D341Med (cell line): ENCODE data around the gene DHTKD1.
A peak's percentile ranks its signal among the peaks of the same experiment; 100 is the strongest.

Source experiments
- DNase-seq: peaks from one replicate; pipeline ENCODE4 v3.0.0; 2012; ENCODE audit warnings: low spot score

Gene DHTKD1

DNA sequence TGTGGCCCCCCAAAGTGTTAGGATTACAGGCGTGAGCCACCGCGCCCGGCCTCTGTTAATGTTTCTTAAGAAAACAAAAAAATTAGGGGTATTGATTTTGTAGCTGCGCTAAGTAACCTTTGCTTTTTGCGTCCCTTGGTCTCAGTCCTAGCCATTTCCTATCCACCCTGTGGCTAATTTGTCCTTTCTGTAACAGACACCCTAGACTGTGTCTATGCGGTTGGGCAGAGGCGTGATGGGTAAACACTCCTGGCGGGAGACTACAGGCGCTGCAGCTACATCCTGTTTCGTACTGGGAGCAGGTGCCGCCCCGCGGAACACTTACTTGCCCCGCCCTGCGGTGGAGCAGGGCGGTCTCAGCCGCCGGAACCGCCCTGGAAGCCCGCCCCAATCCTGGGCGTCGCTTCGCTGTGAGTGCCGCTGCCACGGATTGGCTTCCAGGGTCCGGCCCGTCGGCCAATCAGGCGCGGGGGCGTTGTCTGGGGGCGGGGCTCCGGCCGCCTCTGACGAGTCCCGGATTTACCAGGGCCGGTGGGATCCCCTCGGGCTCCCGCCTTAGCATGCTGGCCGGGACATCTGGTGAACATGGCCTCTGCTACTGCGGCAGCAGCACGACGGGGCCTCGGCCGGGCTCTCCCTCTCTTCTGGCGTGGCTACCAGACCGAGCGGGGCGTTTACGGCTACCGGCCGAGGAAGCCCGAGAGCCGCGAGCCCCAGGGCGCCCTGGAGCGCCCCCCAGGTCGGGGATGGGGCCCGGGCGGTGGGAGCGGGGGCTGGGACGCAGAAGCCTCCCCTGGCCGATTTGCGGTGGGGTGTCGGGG is at the start of gene DHTKD1:
Gene DHTKD1 (plus strand): TSS at position 506 of the 821 bp plus-strand sequence. CDS start 80 bp downstream, at position 586.
- peak; percentile 99 for DNase-seq

DNA sequence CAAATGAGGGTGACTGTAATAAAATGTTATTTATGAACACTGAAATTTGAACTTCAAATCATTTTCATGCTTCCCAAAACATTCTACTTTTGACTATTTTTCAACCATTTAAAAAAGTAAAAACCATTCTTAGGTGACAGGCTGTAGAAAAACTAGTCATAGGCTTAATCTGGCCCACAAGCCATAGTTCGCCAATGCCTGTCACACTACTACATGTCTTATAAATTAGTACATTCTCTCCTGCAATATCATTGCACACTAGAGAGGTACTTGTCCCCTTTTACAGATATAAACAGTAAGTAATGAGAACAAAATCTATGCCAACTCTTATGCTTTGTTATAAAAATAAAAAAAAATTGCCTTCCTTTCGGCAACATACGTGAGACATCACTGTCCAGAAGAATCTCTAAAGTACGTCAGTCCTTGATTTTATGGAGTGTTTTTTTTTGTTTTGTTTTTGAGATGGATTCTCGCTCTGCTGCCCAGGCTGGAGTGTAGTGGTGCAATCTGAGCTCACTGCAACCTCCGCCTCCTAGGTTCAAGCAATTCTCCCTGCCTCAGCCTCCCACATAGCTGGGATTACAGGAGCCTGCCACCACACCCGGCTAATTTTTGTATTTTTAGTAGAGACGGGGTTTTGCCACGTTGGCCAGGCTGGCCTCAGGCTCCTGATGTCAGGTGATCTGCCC is 49.3 kb upstream of the DHTKD1 start:
- no peak for DNase-seq

- DNase-seq, result no peak
These were observed 48.2 kb upstream of the DHTKD1 start for GRCh38 chr10:12020574-12020973.

GRCh38 chr10:12022580-12023257 is 46.0 kb upstream of the DHTKD1 start:
- no peak for DNase-seq

DNA sequence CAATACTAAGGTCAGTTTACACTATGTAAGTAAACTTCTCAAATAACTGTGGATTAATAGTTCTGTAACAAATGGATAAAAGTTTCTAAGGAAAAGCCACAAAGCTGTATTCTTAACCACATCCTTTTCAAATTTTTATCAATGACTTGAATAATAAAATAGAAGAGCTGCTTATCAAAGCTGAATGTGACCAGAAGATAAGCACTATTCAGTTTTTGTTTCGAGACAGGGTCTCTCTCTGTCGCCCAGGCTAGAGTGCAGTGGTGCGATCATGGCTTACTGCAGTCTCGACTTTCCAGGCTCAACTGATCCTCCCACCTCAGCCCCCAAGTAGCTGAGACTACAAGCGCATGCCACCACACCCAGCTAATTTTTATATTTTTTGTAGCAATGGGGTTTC is 43.2 kb upstream of the DHTKD1 start:
- DNase-seq, result no peak

DNA sequence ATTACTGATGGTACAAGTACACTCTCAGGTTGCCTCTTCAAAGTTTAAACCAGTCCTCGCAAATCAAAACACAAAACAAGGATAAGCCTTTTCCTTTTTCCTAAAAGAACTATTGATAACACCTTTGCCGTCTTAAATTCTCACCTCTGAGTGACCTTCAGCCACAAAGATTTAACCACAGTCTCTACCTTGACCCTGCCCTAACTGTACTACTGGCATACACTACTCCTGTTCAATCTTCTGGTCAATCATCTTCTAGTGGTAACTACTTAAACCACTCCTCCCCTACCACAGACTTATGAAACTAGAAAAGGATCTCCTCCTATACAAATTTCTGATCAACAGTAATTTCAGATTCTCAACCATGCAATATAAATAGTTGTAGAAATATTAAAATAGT is 41.2 kb upstream of the DHTKD1 start:
- no peak for DNase-seq

GRCh38 chr10:12031404-12031803 is 37.4 kb upstream of the DHTKD1 start:
- DNase-seq, result no peak

GRCh38 chr10:12036073-12036655 is 32.6 kb upstream of the DHTKD1 start:
- no peak for DNase-seq

- DNase-seq, result peak; percentile 24
These were observed 26.9 kb upstream of the DHTKD1 start for GRCh38 chr10:12041766-12042408.

DNA sequence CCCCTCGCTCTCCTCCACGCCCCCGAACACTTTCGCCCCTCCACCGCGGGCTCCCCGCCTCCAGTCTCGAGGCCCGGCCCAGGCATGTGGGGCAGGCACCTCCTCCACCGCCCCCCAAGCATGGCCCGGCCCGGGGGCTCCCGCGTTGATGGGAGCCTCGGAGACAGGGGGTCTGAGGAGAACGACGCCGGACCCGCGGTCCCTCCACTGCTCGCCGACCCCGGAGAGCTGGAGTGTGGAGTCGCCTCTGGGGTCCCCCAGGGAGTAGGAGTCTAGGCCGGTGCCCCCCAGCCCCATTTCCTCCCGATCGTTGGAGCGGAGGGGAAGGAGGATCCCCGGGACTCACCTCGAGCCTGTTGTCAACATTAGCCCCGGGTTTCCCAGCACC is 26.4 kb upstream of the DHTKD1 start:
- no peak for DNase-seq

DNA sequence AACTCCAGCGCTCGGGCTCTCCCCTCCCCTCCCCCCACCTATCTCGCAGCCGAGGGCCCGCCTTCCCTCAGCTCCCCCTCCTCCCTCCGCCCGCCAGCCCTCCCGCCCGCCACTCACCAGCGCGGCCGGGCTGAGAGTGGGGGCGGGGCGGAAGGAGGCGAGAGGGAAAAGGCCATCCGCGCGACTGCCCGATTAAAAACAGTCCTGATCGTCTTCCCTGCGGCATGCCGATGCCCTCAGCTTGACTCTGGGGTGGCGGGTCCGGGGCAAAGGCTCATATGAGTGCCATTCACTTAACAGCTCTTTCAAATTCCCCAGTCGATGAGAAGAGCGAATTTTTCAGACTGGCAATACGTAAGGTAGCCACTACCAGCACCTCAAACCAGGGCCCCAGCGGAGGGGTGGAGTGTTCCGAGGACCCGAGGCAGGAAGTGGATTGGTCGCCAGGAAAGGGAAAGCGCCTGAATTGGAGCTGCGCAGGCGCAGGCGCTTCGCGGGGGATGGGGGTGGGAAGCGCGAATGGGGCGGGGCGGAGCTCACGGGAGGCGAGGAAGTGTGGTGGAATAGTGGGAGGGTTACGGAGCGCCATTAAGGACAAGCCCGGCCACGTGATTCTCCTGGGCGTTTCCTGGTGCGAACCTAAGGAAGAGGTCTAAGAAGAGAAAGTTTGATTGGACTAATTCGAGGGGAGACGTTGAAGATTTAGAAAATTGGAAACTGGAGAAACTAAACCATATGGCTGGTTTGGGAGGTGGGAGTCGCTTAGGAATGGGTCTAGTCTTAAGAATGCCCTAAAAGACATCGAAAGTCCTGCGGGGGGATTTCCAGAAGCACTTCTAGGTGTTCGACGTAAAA is 25.7 kb upstream of the DHTKD1 start, which contains the start of gene UPF2:
Gene UPF2 (minus strand): TSS at position 13 of the 855 bp plus-strand sequence. CDS start 7,386 bp downstream, outside the sequence.
- peak; percentile 98 for DNase-seq

DNA sequence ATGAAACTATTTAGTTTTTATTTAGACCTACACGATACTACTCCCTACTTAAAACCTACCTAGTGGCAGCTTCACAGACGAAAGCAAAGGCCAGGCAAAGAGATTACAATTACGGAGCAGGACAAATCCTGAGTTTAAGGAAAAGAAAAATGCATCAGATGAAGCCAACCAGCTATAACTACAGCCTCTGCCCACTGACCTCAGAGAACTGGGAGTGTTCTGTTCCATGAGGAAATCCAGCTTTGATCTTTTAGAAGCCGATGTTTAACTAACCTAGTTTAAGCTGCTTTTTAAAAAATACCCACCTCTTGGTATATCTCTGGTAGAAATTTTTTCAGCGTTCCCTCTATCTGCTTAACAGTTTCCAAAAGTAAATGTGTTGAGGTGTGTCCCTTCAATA is 23.2 kb upstream of the DHTKD1 start:
- no peak for DNase-seq

- DNase-seq, result no peak
These were observed 20.2 kb upstream of the DHTKD1 start for GRCh38 chr10:12048547-12048946.

DNA sequence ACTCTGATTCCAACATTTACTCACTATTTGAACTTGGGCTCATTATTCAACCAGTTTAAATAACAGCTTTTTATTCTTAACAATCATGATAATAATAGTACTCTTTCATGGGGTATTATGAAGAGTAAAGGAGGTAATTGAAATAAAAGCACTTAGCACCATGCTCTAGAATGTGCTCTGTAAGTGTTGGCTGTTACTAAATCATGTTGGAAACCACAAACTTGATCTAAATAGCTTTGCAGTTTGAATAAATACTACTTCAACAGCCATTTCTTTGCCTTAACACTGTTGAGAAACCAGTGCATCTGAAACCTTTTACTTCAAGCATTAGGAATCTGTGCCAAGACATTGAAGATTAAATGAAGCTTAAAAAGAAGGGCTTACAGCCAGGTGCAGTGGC is 18.2 kb upstream of the DHTKD1 start:
- no peak for DNase-seq

DNA sequence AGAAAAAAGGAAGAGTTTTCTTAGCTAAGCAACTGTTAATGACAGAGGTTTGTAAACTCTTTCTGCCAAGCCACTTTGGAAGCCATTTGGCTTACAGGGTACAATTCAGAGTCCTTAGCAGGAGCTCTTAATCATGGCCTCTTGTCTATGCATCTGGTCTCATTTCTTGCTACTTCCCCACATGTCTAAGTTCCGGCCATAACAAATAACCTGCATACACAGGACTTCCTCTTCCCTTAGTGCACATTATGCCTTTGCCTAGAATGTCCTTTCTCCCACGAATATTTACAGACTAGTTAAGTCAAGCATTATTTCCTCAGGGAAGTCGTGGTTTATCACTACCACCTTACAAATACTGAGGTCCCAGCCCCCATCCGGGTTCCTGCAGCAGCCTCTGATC is 17.5 kb upstream of the DHTKD1 start:
- DNase-seq, result no peak

GRCh38 chr10:12055732-12056131 is 13.0 kb upstream of the DHTKD1 start:
- no peak for DNase-seq

GRCh38 chr10:12056748-12057147 is 12.0 kb upstream of the DHTKD1 start:
- DNase-seq, result no peak

DNA sequence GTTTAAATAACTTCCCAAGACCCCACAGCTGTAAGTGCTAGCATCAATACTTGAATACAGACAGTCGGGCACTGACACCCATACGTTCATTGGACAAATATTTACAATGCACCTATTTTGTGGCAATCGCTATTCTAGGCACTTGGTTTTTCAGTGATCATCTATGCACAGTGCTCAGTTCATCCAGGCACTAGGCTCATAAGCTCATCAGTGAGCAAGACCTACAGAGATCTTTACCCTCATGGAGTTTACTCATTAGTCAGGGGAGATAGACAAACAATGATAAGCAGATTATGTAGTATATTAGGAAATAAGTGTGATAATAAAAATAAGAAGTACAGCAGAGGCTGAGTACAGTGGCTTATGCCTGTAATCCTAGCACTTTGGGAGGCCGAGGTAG is 7.6 kb upstream of the DHTKD1 start:
- no peak for DNase-seq

- no peak for DNase-seq
These were observed 5.8 kb upstream of the DHTKD1 start for GRCh38 chr10:12062754-12063482.

DNA sequence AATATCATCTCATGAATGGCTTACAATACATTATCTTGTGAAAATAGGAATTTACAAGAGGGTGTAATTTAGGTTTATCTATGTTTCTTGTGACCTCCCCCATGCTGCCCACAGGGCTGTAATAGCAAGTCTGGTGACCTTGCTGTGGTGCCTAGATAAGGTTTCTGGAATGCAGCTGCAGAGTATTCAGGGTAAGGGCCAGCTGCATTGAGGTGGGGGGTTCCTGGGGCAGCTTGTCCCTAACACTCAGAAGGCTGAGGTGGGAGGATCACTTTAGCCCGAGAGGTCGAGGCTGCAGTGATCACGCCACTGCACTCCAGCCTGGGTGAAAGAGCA is 5.3 kb upstream of the DHTKD1 start:
- no peak for DNase-seq
